NCI-H446 treated with DMSO at 0.1 percent for 48 hours (cell line): Measurements from ENCODE around the gene ZC2HC1B.

ENCODE experiments used
- DNase-seq: peaks from one replicate; lab custom pipeline; 2025; lab: John Stamatoyannopoulos, UW

The ZC2HC1B gene

DNA sequence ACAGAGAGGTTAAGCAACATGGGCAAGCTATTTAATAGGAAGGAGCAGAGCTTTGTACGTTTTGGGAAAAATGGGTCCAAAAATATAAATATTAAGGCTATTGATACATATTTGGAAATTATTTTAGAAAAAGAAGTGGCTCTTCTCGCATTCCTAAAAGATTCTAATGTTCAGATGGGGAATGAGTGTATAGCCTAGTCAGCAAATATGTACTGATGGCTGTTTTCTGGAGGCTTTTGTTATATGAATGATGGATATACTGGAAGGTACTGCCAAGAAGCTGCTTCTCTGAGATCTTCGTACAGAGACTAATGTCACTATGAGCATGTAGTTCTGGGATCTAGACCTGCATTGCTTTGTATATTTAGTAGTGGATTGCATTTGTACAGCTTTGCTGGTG is 72.1 kb downstream of the ZC2HC1B start:
- no peak for DNase-seq

DNA sequence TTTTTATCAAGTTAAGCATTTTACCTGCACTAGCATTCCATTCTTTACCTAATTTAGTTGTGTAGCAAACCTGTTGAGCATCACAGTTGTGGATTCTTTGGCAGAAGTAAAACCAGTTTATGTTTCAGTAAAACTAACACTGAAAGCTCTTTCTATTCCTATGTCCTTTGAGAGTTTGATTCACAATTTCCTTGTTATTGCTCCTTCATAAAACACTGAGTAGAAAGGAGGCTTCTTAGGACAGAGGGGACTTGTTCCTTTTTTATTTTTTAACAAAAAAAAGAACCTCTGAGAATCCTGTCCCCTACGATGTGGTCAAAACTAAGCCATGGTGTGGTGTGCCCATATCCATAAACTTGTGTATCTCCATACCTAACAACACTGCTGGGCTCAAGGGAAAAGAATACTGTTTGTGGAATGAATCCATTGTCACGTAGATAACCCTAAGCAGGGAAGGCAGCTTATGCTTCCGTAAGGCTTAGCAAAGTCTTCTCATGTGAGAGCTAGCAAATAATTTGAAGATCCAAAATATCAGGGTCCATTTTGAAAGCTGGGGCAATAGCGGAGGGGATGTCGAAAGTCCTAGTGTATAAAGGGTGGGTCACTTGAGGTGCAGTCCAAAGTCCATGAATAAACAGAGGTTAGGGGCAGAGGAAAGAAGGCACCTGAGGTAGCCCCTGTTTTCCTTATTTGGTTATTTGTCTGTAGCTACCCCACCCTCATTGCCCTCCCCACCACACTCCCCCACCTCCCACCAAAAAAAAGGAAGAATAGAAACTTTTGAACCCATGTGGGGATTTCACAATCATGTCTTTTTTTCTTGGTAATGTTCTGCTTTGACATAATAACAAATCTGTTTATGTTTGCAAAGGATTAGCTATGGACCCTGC is 72.7 kb downstream of the ZC2HC1B start:
- DNase-seq, result no peak

DNA sequence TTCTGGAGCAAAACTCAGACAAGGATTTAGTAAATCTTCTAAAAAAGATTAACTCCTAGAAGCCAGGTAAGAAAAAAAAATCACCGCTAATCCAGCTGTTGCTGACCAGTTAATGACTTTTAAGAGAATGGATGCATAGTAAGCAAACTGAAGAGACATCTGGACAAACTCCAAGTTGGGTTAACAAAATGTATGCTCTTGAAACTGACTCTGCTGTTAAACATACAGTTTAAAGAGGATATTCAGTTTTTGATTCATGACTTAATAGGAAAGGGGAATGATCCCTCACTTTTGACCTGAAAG is 73.3 kb downstream of the ZC2HC1B start:
- DNase-seq, result no peak

DNA sequence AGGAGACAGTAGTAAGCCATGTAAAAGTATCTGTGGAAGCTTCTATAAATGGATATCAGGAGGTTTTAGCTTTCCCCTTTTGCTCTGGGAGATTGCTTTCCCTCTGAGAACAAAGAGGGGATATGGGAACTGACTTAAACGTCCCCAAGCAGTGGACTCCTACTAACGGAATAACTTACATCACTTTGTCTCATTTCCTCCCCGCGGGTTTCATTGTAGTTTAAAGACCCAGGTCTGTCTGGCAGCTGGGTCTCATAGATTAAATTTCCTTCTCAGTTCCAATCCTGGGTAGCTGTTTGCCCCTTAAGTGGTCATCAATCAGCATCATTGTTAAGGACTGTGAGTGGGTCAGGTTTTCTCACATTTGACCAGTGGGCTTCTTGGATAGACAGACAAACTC is 75.1 kb downstream of the ZC2HC1B start:
- no peak for DNase-seq

DNA sequence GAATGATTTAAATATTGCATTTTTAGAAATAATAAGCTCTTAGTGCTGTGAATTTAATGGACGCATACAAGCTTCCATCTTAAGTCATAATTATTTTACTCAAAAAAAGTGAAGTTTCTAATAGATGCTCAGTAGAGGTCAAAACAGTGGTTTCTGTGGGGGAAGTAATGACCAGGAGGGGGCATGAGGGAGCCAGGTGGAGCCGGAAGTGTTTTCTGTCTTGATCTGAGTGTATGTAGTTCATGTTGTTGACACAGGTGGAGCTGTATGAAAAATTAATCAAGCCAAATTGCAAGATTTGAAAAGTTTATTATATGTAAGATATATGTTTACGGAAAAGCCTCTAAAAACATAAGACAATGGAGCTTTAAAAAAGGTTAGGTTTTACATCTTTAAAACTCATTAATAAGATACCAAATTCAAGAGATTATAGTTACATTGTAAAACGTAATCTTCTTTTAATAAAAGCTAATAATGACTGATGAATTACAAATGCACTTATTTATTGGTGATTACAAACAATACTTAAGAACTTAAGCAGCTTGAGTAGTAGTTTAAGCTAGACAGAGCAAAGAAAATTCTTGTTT is 75.8 kb downstream of the ZC2HC1B start:
- DNase-seq, result no peak

DNA sequence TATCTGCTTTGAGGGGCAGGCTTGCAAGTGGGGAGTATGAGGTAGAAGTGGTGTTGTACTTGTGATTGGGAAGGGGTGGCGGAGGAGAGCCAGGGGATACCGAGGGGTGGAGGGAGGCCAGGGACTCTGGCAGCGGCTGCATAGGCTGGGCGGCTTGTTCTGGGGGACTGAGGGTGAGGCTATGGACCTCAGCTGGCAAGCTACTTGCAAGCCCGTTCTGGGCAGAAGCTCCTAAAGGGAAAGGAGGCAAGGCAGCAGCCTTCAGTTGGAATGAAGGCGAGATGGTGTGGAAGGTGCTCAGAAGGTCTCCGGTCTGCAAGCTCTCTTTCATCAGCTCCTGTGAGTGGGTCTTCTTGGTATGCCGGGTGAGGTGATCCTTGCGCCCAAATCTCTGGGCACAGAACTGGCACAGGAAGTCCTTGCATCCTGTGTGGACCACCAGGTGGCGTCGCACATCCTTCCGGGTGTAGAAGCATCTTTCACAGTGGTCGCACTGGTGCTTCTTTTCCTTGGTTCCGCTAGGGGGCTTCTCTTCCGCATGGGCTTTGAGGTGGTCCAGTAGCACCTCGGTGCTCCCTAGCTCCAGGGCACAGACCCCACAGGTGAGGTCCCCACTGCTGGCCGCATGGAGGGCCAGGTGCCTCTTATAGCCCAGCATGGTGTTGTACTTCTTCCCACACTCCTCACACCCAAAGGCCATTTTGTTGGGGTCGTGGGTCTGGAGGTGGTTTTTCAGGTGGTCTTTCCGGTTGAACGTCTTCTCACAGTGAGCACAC is 77.8 kb downstream of the ZC2HC1B start:
- peak; percentile 5 for DNase-seq

DNA sequence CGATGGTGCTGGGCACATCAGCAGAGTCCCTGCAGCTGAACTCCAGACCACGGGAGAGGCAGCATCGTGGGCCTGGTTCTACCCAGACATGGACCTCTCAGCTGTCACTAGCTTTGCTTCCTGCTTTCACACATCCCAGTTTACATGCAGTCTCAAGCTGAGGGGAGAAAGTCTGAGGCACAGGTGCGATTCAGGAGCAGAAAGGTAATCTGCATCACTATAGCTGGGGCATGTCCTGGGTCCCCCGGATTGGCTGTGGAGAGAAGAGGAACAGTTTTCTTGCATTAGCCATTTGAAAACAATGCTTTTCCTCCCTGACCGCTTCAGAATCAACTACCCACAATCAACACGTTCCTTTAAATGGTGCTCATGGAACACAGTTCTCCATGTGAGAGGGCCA is 83.9 kb downstream of the ZC2HC1B start:
- no peak for DNase-seq

DNA sequence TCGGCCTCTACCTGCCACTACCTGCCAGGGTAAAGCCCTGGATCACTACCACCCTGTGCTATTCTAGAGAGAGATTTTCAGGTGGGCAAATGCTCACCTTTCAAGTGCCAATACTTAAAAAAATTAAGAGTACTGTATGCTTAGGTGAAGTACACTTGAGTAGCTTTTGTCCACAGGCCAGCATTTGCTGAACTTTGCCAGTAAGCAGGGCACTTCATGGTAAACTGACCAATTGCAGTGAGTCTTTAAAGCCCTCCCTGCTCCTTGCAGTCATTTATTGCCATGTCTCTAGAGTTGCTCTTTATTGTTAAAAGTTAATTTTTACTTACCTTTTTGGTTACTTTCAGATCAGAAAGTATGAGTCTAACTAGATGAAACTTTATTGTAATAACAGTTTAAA is 85.3 kb downstream of the ZC2HC1B start:
- DNase-seq, result no peak

DNA sequence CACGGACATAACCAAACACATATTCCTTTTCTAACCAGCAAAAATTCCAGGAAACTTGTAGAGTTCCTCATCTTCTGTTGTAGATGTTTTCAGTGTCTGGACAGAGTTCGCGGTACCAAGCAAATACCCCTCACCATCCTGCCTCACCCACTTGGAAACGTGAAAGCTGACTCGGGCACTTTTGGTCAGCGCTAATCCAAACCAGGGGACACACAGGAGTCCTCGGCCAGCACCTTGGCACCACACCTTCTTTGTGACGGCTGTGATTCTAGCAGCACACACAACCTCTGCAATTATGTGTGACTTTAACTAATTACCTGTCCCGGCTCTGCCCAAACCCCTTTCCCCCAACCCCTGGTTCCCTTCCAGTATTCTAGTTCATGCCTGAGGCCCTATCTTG is 85.7 kb downstream of the ZC2HC1B start:
- DNase-seq, result no peak

DNA sequence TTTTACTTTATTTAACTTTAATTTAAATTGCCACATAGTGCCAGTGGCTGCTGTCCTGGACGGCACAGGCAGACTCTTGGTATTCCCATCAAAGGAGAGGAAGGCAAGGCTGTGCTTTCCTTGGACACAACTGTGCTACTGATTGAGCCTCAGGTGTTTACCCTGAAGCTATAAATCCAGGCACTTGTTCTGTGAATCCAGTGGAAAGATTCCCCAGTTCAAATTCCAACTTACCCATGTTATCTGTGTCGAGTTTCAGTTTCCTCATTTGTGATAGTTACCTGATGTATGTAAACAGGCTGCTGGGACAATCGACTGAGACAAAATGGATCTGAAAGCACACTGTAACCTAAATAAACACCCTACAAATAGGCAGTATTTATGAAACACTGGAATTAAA is 86.6 kb downstream of the ZC2HC1B start:
- no peak for DNase-seq

DNA sequence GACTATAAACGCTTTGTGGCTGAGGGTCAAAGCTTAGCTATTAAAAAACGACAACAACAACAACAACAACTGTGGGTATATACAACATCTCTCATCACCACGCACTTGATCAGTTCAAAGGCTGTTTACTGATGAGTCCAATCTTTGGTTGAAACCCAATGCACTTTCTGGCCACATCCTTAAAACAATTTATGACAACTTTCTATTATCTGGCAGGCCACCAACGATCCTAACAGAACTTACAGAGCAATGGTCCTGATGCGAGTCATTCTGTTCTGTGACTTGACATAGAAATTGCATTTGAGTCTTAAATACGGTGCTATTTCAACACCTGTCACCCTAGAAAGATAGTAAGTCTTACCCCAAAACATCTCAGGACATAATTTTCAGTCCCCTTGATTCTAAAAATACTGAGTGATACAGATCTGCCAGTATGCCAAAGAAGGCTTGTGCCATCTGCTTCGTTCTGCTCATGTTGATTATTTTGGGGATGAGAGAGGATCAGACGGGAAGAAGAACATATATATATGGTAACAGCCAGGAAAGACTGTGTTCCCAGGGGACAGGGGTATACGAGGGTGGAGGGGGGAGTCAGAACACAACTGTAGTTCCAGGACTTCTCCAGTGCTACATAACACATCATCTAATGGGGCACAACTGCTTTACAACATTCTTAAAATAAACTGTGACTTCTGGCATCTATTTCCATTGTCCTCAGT is 87.9 kb downstream of the ZC2HC1B start:
- no peak for DNase-seq

DNA sequence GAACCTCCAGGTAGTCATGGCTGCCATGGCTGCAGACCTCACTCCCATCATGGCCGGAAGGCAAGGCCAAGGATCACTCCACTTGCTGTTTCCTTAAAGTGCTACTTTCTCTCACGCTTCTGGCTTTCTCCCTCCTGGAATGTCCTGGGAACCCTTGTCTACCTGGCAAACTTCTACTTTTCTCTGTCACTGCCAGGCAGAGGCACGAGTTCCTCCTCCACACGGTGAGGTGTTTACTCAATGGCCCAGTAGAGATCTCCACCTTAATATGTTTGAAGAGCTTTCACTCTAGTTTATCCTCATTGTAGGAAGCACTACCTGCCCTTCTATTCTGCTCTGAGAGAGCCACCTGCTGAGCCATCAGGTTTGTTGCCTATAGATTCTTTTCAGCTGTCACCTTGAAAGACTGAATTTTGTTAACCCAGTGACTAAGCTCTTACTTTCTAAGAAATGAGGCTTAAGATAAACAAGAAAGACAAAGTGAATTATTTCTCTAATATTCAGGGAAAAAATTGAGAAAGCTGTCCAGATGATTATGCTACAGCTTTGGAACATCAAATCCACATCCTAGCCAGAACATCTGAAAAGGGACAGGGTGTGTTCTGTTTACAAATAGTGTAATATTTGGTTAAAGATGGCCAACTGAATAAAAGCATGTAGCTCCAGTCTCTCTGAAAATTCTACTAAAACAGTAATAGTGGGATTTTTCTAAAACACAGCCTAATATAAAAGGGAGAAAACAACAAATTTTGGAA is 88.8 kb downstream of the ZC2HC1B start:
- DNase-seq, result no peak

DNA sequence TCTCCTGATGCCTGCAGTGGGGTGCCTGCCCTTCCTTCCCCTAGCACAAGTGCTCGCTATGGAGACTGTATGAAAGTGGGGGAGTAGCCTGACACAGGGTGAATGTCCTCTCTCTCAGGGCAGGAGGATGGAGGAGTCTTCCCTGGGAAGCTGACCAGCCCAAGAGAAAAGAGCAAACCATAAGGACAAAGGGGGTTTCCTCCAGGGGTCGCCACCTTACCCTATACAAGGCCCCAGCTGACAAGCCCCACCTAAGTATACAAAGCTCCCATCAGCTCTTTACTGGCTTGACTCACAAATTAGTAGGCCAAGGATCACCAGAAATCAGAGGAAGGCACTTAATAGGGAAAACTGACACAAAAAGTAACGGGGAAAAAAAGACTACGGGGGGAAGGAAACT is 89.6 kb downstream of the ZC2HC1B start:
- no peak for DNase-seq

DNA sequence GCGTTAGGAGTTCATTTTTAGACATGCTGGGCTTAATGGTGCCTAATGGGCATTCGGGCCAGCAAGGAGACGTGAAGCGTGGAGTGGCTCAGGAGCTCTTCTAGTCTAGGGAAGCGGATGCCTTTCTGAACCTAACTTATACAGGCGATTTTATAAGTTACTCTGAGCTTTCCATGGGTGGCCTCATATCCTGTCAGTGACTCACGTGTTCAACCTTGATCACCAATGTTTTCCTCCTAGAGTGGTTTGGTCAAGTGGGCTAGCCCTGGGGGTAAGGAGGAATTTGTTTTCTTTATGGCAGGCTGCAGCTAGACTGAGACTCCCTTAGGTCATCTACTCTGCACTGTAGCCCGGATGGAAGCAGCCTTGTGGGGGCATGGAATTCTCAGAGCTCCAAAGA is 91.7 kb downstream of the ZC2HC1B start:
- DNase-seq, result no peak

DNA sequence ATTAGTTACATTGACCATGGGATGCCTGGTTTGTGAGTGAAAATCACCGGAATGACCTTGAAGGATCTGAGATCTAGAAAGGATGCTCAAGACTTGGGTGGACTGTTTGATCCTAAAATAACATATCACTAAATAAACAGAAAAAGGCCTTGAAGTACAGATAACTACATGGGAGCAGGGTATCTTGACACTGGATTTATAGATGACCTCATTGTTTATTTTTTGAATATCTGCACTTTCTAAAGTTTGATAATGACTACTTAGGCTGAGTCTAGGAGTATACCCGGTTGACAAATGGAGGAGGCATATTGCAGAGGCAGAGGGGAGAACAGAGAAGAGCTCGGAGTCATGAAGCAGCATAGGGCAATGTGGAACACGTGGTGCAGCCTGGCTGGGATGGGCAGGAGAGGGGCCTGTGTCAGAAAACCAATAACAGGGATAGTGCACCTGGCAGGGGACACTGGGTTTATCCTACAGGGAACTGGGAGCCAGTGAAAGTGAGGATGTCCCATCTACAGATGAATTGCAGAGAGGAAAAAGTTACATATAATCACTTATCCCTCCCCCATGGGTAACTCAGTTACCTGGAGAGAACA is 93.5 kb downstream of the ZC2HC1B start:
- DNase-seq, result no peak

DNA sequence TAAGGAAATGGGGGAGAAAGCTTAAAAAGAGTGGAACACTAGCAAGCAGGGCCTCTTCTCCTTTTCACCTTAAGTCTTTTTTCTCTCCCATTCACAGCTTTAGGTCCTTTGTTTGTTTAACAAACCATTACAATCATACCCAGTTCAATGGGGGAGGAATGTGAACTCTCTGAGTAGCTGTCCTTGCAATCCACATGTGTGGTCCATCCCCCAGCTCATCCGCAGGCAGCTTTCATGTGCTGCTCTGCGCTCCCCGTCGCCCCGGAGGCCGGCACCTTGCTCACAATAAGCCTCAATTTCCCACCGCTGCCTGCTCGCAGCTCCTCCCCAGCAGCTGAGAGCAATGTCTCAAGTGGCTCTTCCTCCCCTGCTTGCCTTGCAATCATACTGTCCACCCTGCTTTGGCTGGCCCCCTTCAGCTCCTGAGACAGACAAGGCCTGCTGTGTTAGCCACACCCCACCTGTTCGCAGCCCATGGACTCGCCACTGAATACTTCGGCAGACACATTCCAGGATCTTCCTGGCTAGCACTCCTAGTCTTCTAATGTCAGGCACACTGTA is 94.6 kb downstream of the ZC2HC1B start:
- no peak for DNase-seq

DNA sequence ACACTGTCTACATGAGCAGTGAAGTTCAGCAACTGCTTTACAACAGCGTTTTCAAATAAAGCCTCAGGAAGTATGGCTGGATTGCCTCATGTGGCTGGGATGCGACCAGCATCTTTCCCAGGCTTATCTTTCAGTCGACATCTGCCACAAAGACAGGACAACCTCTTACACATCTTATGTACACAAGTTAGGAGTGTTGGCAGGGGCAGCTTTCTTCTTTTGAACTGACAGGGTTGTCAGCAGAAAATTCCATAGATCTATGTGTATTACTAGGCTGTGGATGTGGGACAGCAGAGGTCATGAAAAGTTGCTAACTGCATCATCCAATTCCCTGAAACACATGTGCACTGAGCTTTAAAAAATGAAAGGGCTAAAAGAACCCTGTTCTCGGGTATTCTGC is 95.7 kb downstream of the ZC2HC1B start:
- DNase-seq, result no peak

DNA sequence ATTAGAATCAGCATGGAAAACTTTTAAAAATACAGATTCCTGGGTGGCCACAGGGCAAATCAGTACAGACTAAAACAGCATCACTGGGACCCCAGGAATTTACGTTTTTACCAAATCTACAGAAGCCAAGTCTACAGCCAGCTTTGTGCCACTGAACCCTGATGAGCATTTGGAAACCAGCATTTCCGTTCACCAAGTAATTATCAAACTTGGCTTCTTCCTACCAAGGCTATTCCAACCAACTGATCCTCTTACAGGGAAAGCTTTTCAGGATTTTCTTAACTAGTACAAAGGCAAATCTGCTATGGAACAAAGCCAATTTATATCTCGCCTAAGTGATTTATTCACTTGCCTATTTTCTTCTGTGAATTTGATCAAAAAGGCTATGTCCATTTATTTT is 96.8 kb downstream of the ZC2HC1B start:
- DNase-seq, result no peak

DNA sequence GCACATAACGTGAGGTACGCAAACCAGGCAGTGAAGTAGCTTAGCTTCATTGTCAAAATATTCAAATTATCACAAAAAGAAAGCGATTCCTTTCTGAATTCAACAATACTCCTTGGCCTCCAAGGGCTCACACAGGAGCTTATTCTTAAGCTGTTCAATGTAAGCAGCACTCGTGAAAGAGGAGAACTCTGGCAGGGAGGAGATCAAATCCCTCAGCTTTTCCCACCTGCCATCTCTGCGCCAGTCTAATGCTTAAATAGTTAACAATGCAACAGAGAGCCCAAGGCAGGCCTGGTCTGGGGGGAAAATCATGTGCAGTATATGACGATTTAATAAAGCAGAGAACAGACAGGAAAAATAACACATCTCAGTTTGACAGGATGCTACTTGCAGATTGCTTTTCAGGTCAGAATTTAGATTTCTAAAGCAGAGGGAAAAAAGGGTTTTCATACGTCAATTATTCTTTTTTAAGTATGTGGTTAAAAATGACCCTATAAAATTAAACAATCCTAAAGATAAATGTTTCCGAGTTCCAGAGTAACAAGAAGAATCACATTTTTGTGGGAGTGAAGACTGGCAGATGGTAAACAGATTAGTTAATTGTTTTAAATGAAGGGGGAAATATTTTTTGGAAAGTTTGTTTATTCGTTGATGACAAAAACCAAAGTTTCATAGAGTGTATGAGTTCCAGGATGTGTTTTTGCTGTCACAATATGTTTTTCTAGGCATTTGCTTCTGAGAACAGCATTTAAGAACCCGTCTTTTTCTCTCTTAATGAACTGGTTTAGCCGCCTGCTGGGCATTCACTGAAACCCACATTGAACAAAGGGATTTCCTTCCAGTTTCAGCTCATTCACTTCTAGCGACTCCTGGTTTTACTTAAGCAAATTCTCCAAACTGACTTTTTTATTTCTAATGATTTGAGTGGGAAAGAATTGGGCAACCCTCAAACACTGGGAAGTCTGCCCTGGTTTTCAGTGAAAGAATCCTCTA is 97.9 kb downstream of the ZC2HC1B start:
- no peak for DNase-seq
